HepG2 (cell line): ENCODE measurements around the gene HEXIM1. TPM values are rescaled to one million over a fixed set of nuclear protein-coding genes. Genes with fewer than 3 reads are reported as not detected.

Experiments
- GZF1 ChIP-seq: sonication (generic); formaldehyde crosslinking; IDR thresholded peaks from 2 replicates; pipeline ENCODE4 v1.5.1; 2020; ENCODE audit warnings: mild to moderate bottlenecking, missing genetic modification reagents
- KDM6A ChIP-seq: IDR thresholded peaks from 2 replicates; pipeline ENCODE4 v1.6.1; 2016; ENCODE audit warnings: low read depth
- KLF9 ChIP-seq: IDR thresholded peaks from 2 replicates; pipeline ENCODE4 v1.6.1; 2016; ENCODE audit warnings: low read depth
- KMT2A ChIP-seq: sonication (generic); formaldehyde crosslinking; IDR thresholded peaks from 2 replicates; pipeline ENCODE4 v1.4.0; 2020; ENCODE audit warnings: missing genetic modification reagents
- MED13 ChIP-seq: sonication (generic); formaldehyde crosslinking; IDR thresholded peaks from 2 replicates; pipeline ENCODE4 v1.5.0; 2020; ENCODE audit warnings: missing genetic modification reagents
- NFRKB ChIP-seq: fragments of 450-650 bp; IDR thresholded peaks from 2 replicates; pipeline ENCODE4 v1.6.1; 2017
- POGK ChIP-seq: sonication (generic); formaldehyde crosslinking; conservative IDR thresholded peaks from 2 replicates; pipeline ENCODE4 v1.8.0; 2022; ENCODE audit warnings: mild to moderate bottlenecking, moderate library complexity, missing genetic modification reagents
- SP2 ChIP-seq: sonication (generic); formaldehyde crosslinking; IDR thresholded peaks from 2 replicates; pipeline ENCODE4 v1.5.1; 2020; ENCODE audit warnings: mild to moderate bottlenecking, missing genetic modification reagents
- SP5 ChIP-seq: IDR thresholded peaks from 2 replicates; pipeline ENCODE4 v1.6.1; 2016; ENCODE audit warnings: low read depth, borderline replicate concordance
- ZBTB26 ChIP-seq: IDR thresholded peaks from 2 replicates; pipeline ENCODE4 v1.6.1; 2016; ENCODE audit warnings: missing compliant biosample characterization, missing genetic modification reagents, borderline replicate concordance
- ZNF276 ChIP-seq: sonication (generic); formaldehyde crosslinking; IDR thresholded peaks from 2 replicates; pipeline ENCODE4 v1.4.0; 2020; ENCODE audit warnings: mild to moderate bottlenecking, low read depth, missing genetic modification reagents
- ZNF430 ChIP-seq: sonication (generic); formaldehyde crosslinking; IDR thresholded peaks from 2 replicates; pipeline ENCODE4 v1.9.0; 2021; ENCODE audit warnings: mild to moderate bottlenecking, missing genetic modification reagents
- ZNF572 ChIP-seq: sonication (generic); formaldehyde crosslinking; IDR thresholded peaks from 2 replicates; pipeline ENCODE4 v1.5.1; 2020; ENCODE audit warnings: mild to moderate bottlenecking, missing genetic modification reagents
- ZNF576 ChIP-seq: sonication (generic); formaldehyde crosslinking; IDR thresholded peaks from 2 replicates; pipeline ENCODE4 v1.4.0; 2020; ENCODE audit warnings: mild to moderate bottlenecking, missing genetic modification reagents
- ZNF761 ChIP-seq: sonication (generic); formaldehyde crosslinking; conservative IDR thresholded peaks from 2 replicates; pipeline ENCODE4 v1.4.0; 2020; ENCODE audit warnings: mild to moderate bottlenecking, missing genetic modification reagents
- ZNF781 ChIP-seq: sonication (generic); formaldehyde crosslinking; IDR thresholded peaks from 2 replicates; pipeline ENCODE4 v1.5.1; 2020; ENCODE audit warnings: borderline replicate concordance, mild to moderate bottlenecking, missing genetic modification reagents; ENCODE audit errors: not compliant biosample characterization
- polyA plus RNA-seq, 8 experiments: library from polyadenylated mRNA; depleted of rRNA in 3 of 8; stranded (reverse) in 7 of 8; unstranded in 1 of 8; fragments of >200 nt; fragmentation: Illumina TruSeq in 4 of 8; extraction: Trizol in 4 of 8; gene quantifications; 2 replicates each; pipeline versions ENCODE4 v1.2.1 to v1.2.3, GENCODE V29; 2011 to 2016; ENCODE audit warnings: low read depth in 4 of 8, missing spikeins in 1 of 8, mixed read lengths in 1 of 8; ENCODE audit not compliant: insufficient read depth in 1 of 8
- total RNA-seq, 5 experiments: library from RNA; depleted of rRNA; stranded (reverse); fragments of >200 nt; fragmentation: Illumina TruSeq; extraction: Trizol; gene quantifications; 2 replicates each; pipeline ENCODE4 v1.2.3, GENCODE V29; 2016; ENCODE audit warnings: low read depth in 1 of 5
- TF ChIP-seq, protein P1 (sequence below): sonication (generic); formaldehyde crosslinking; IDR thresholded peaks from 2 replicates; pipeline ENCODE4 v1.8.0; 2022; ENCODE audit warnings: mild to moderate bottlenecking, missing genetic modification reagents, borderline replicate concordance
- TF ChIP-seq, protein P2 (sequence below), 2 experiments: sonication (generic) in 1 of 2; formaldehyde crosslinking in 1 of 2; IDR thresholded peaks; 2 replicates each; pipeline versions ENCODE4 v1.4.0 to v1.6.1; 2016 to 2020; ENCODE audit warnings: borderline replicate concordance in 1 of 2, low read depth in 1 of 2, mild to moderate bottlenecking in 1 of 2, missing genetic modification reagents in 1 of 2

Gene HEXIM1
- total and polyA plus RNA-seq, 2 of the 13 experiments (the other 11 are each of a cell fraction or from before 2014, with no cell fraction given): 10.5 to 16.6 TPM

- TF ChIP-seq ZNF781: no peak
- no peak; the same call in 1 of the 2 replicates for TF ChIP-seq ZBTB26 (CRISPR knock-in tag)
- TF ChIP-seq KMT2A (CRISPR knock-in tag): no peak; the same call in 1 of the 2 replicates
- no peak; the same call in 1 of the 2 replicates for TF ChIP-seq ZNF761 (CRISPR knock-in tag)
- no peak for TF ChIP-seq NFRKB
- no peak for TF ChIP-seq SP5 (CRISPR knock-in tag)
- TF ChIP-seq, protein P1, sequence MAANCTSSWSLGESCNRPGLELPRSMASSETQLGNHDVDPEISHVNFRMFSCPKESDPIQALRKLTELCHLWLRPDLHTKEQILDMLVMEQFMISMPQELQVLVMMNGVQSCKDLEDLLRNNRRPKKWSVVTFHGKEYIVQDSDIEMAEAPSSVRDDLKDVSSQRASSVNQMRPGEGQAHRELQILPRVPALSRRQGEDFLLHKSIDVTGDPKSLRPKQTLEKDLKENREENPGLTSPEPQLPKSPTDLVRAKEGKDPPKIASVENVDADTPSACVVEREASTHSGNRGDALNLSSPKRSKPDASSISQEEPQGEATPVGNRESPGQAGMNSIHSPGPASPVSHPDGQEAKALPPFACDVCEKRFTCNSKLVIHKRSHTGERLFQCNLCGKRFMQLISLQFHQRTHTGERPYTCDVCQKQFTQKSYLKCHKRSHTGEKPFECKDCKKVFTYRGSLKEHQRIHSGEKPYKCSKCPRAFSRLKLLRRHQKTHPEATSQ (CRISPR knock-in tag): 0 out of 2 replicates have a peak, but pooled peaks have one; percentile 22
- TF ChIP-seq ZNF572 (CRISPR knock-in tag): no peak
- TF ChIP-seq KDM6A (CRISPR knock-in tag): no peak
- TF ChIP-seq, protein P2, sequence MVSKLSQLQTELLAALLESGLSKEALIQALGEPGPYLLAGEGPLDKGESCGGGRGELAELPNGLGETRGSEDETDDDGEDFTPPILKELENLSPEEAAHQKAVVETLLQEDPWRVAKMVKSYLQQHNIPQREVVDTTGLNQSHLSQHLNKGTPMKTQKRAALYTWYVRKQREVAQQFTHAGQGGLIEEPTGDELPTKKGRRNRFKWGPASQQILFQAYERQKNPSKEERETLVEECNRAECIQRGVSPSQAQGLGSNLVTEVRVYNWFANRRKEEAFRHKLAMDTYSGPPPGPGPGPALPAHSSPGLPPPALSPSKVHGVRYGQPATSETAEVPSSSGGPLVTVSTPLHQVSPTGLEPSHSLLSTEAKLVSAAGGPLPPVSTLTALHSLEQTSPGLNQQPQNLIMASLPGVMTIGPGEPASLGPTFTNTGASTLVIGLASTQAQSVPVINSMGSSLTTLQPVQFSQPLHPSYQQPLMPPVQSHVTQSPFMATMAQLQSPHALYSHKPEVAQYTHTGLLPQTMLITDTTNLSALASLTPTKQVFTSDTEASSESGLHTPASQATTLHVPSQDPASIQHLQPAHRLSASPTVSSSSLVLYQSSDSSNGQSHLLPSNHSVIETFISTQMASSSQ (IDR thresholded peaks at IDR 0.05; ENCODE audit: low read depth): no peak
- TF ChIP-seq, protein P2 (CRISPR knock-in tag; IDR thresholded peaks at IDR 0.05; ENCODE audit: borderline replicate concordance): no peak
- TF ChIP-seq ZNF276 (CRISPR knock-in tag): no peak; the same call in 1 of the 2 replicates
- TF ChIP-seq ZNF430 (CRISPR knock-in tag): no peak
- TF ChIP-seq KLF9: no peak
- 0 out of 2 replicates have a peak, but pooled peaks have one; percentile 59 for TF ChIP-seq MED13 (CRISPR knock-in tag)
- TF ChIP-seq SP2 (CRISPR knock-in tag): no peak
- no peak for TF ChIP-seq GZF1
- TF ChIP-seq POGK: no peak
- no peak for TF ChIP-seq ZNF576 (CRISPR knock-in tag)
Observed at GRCh38 chr17:45149037-45149668, 878 bp downstream of the HEXIM1 start (continued).
